ENCODE measurements around the gene CHSY3. TPM values are rescaled to one million over a fixed set of nuclear protein-coding genes. Genes with fewer than 3 reads are reported as not detected.

Gene CHSY3
- total RNA-seq, 4 donors from 2014 or later: 1.3 to 2.1 (median 1.5) TPM

- Histone ChIP-seq H3K4me3 (no peak overlapping the region), H3K9me3 (no peaks in the 10 kb centered on the region), H3K4me1 (no peaks in the 10 kb centered on the region), H3K36me3 (no peaks in the 10 kb centered on the region), H3K27ac (no peak overlapping the region), H3K27me3 (no peaks in the 10 kb centered on the region)
- TF ChIP-seq POLR2AphosphoS5 (IDR thresholded peaks at IDR 0.05) (no peak), EP300 (IDR thresholded peaks at IDR 0.05) (no peak), POLR2A (IDR thresholded peaks at IDR 0.05) (no peak), CTCF (IDR thresholded peaks at IDR 0.05) (no peak)
- WGBS: 67% methylated on average over 1 of the region's 1 CpG
- no peak for DNase-seq (ENCODE audit: low spot score in 2 of 2)
Observed at GRCh38 chr5:130234816-130235215, 330.6 kb downstream of the CHSY3 start.

Other genes with a start within 250 kb of the CHSY3 start
- not detected for gene MINAR2, start 156.4 kb upstream of the CHSY3 start, total RNA-seq

All from suprapubic skin (tissue), 4 donors.